H1 (cell line): ENCODE measurements around the gene EXT2.

Experiments
- CBX5 ChIP-seq: fragments of 300-800, 300-1000 bp; sonication (generic); IDR thresholded peaks from 2 replicates; pipeline ENCODE4 v1.7.1; 2016; ENCODE audit warnings: antibody characterized with exemption, low read length, low read depth
- CHD1 ChIP-seq: IDR thresholded peaks from 2 replicates; pipeline ENCODE4 v1.6.1; 2012; ENCODE audit warnings: low read depth, low read length, improper control_type of control experiment
- CHD2 ChIP-seq: IDR thresholded peaks from 2 replicates; pipeline ENCODE4 v1.6.1; 2012; ENCODE audit warnings: low read length, improper control_type of control experiment
- EP300 ChIP-seq, 2 experiments: IDR thresholded peaks; 1 replicate in 1 of 2; 2 replicates in 1 of 2; pipeline ENCODE4 v1.6.1; 2011 to 2012; ENCODE audit warnings: low read depth in 2 of 2, low read length in 2 of 2, mild to moderate bottlenecking in 2 of 2, borderline replicate concordance in 1 of 2, inconsistent platforms in 1 of 2, moderate library complexity in 1 of 2
- KDM1A ChIP-seq: fragments of 200-600, 300-600 bp; sonication (generic); IDR thresholded peaks from 2 replicates; pipeline ENCODE4 v1.7.1; 2016; ENCODE audit warnings: mild to moderate bottlenecking, low read length, borderline replicate concordance
- POLR2A ChIP-seq, 2 experiments: IDR thresholded peaks; 1 replicate in 1 of 2; 2 replicates in 1 of 2; pipeline ENCODE4 v1.6.1; 2011; ENCODE audit warnings: low read depth in 2 of 2, low read length in 2 of 2, mild to moderate bottlenecking in 2 of 2; ENCODE audit errors: control extremely low read depth in 1 of 2
- POLR2AphosphoS5 ChIP-seq: IDR thresholded peaks from 2 replicates; pipeline ENCODE4 v1.6.1; 2011; ENCODE audit warnings: low read depth, low read length
- RAD21 ChIP-seq, 2 experiments: IDR thresholded peaks in 1 of 2; conservative IDR thresholded peaks in 1 of 2; 2 replicates each; pipeline ENCODE4 v1.6.1; 2011; ENCODE audit warnings: low read depth in 2 of 2, low read length in 2 of 2, improper control_type of control experiment in 1 of 2, inconsistent platforms in 1 of 2, mild to moderate bottlenecking in 1 of 2, moderate library complexity in 1 of 2
- RXRA ChIP-seq: IDR thresholded peaks from 2 replicates; pipeline ENCODE4 v1.6.1; 2011; ENCODE audit warnings: low read depth, mild to moderate bottlenecking, low read length, moderate library complexity; ENCODE audit not compliant: insufficient read depth
- ZNF274 ChIP-seq: IDR thresholded peaks from 2 replicates; pipeline ENCODE4 v1.7.0; 2012; ENCODE audit warnings: low read length, borderline replicate concordance; ENCODE audit errors: extremely low read depth
- TF ChIP-seq, protein P1 (sequence below), 3 experiments: IDR thresholded peaks; 1 replicate in 2 of 3; 2 replicates in 1 of 3; pipeline versions ENCODE4 v1.5.1 to v1.6.1; 2011; ENCODE audit warnings: low read length in 3 of 3, mild to moderate bottlenecking in 3 of 3, inconsistent platforms in 2 of 3, low read depth in 1 of 3, moderate library complexity in 1 of 3; ENCODE audit not compliant: insufficient read depth in 1 of 3; ENCODE audit errors: control extremely low read depth in 1 of 3
- TF ChIP-seq, protein P2 (sequence below): IDR thresholded peaks from 2 replicates; pipeline ENCODE4 v1.6.1; 2012; ENCODE audit warnings: inconsistent platforms

GRCh38 chr11:44243086-44243485 is 147.6 kb downstream of the EXT2 start:
- TF ChIP-seq EP300 (IDR thresholded peaks at IDR 0.05; ENCODE audit: borderline replicate concordance in 1 of 2, low read depth in 2 of 2, low read length in 2 of 2) (no peak), CHD1 (no peak), POLR2AphosphoS5 (no peak), POLR2A (IDR thresholded peaks at IDR 0.05; ENCODE audit: control extremely low read depth in 1 of 2, low read depth in 2 of 2, low read length in 2 of 2) (no peak), ZNF274 (no peak), RAD21 (IDR thresholded peaks at IDR 0.05 in 1 of 2, conservative IDR thresholded peaks at IDR 0.05 in 1 of 2; ENCODE audit: low read depth in 2 of 2, low read length in 2 of 2) (no peak), RXRA (no peak), CHD2 (no peak), CBX5 (no peak), KDM1A (no peak)
- TF ChIP-seq, protein P1, sequence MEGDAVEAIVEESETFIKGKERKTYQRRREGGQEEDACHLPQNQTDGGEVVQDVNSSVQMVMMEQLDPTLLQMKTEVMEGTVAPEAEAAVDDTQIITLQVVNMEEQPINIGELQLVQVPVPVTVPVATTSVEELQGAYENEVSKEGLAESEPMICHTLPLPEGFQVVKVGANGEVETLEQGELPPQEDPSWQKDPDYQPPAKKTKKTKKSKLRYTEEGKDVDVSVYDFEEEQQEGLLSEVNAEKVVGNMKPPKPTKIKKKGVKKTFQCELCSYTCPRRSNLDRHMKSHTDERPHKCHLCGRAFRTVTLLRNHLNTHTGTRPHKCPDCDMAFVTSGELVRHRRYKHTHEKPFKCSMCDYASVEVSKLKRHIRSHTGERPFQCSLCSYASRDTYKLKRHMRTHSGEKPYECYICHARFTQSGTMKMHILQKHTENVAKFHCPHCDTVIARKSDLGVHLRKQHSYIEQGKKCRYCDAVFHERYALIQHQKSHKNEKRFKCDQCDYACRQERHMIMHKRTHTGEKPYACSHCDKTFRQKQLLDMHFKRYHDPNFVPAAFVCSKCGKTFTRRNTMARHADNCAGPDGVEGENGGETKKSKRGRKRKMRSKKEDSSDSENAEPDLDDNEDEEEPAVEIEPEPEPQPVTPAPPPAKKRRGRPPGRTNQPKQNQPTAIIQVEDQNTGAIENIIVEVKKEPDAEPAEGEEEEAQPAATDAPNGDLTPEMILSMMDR (IDR thresholded peaks at IDR 0.05; ENCODE audit: control extremely low read depth in 1 of 3, insufficient read depth in 1 of 3, low read depth in 1 of 3, low read length in 3 of 3) = no peak
- TF ChIP-seq, protein P2, sequence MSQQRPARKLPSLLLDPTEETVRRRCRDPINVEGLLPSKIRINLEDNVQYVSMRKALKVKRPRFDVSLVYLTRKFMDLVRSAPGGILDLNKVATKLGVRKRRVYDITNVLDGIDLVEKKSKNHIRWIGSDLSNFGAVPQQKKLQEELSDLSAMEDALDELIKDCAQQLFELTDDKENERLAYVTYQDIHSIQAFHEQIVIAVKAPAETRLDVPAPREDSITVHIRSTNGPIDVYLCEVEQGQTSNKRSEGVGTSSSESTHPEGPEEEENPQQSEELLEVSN = no peak
